Stimulated activated CD4-positive, alpha-beta T cell treated with anti-CD3 and anti-CD28 coated beads, Interleukin-15, amount 100 ng/mL, for 24 hours (primary cell): ENCODE data around the gene NSMF.

Source experiments
- DNase-seq: peaks from one replicate; pipeline ENCODE4 v3.0.0-alpha.2; 2020

NSMF gene, protein sequence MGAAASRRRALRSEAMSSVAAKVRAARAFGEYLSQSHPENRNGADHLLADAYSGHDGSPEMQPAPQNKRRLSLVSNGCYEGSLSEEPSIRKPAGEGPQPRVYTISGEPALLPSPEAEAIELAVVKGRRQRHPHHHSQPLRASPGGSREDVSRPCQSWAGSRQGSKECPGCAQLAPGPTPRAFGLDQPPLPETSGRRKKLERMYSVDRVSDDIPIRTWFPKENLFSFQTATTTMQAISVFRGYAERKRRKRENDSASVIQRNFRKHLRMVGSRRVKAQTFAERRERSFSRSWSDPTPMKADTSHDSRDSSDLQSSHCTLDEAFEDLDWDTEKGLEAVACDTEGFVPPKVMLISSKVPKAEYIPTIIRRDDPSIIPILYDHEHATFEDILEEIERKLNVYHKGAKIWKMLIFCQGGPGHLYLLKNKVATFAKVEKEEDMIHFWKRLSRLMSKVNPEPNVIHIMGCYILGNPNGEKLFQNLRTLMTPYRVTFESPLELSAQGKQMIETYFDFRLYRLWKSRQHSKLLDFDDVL

DNA sequence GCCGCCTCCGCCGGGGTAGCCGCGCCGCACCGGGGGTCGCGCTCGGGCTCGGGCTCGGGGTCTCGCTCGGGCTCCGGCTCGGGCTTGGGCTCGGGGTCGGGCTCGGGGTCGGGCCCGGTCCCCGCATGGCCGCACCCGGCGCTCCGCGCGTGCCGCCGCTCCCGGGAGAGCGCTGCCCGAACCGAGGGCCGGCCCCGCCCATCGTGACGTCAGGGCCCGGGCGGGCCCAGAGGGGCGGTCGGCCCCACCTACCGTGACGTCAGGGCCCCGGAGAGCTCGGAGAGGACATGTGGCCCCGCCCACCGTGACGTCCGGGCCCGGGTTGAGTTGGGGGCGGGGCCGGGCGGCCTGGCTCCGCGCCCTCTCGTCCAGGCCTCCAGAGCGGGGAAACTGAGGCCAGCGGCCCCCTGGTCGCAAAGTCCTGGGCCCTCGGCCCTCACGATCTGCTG lies at the start of gene NSMF:
Gene NSMF (minus strand): TSS at position 183 of the 449 bp plus-strand sequence. CDS start 232 bp downstream, outside the sequence.
- DNase-seq, result peak; percentile 96

GRCh38 chr9:137506702-137507171 lies 47.6 kb upstream of the NSMF start:
- no peak for DNase-seq

- DNase-seq, result no peak
Observed at GRCh38 chr9:137506274-137506673, 47.1 kb upstream of the NSMF start.

DNA sequence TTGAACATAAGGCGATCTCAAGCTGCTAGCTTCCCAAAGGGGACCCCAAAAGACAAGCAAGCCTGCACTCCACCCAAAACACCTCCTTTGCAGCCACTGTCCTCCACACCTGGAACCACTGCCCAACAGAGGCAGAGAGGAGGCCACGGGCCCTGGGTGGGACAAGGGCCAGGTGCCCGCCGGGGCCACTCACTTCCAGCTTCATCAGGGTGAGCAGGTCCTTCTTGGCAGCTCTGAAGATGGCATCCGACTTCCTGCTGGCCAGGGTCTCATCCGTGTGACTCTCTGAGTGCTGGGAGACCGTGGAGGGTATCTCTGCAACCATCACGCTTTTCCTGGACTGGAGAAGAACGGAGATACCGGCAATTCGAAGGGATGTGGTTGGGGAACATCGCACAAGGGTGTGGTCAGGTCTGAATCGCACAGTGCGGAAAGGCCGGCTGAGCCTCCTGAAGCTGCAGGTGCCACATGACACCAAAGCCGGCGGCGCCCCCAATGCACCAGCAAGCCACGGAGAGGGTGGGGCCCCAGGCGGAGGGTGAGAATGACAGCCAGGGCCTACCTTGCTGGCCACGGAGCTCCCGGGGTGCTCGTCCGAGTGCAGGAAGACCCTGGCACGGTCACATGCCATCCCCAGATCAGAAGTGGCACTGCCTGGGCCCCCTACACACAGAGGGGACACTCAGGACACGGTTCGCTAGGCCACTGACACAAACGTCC lies 46.4 kb upstream of the NSMF start:
- no peak for DNase-seq

- no peak for DNase-seq
Observed at GRCh38 chr9:137504432-137504777, 45.3 kb upstream of the NSMF start.

GRCh38 chr9:137502008-137502911 lies 43.1 kb upstream of the NSMF start:
- no peak for DNase-seq

DNA sequence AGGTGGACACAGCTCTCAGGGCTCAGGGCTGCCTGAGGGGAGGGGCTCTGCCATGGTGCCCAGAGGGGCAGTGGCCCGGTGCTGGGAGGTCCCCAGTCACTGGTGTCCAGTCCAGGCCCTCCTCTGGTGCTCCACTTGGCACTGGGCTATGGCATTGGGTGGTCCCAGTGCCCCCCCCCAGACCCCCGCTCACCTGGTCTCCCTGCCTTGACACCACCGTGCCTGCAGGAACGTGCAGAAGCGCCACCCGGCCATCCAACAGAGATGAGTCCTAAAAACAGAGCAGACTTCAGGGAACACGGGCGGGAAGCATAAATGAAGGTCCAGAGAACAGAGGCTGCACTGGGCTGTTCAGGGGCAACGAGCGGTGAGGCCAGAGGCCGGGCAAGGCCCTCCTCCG lies 42.3 kb upstream of the NSMF start:
- no peak for DNase-seq

- DNase-seq, result no peak
Observed at GRCh38 chr9:137500666-137501397, 41.7 kb upstream of the NSMF start.

- no peak for DNase-seq
Observed at GRCh38 chr9:137499858-137500661, 40.9 kb upstream of the NSMF start.

DNA sequence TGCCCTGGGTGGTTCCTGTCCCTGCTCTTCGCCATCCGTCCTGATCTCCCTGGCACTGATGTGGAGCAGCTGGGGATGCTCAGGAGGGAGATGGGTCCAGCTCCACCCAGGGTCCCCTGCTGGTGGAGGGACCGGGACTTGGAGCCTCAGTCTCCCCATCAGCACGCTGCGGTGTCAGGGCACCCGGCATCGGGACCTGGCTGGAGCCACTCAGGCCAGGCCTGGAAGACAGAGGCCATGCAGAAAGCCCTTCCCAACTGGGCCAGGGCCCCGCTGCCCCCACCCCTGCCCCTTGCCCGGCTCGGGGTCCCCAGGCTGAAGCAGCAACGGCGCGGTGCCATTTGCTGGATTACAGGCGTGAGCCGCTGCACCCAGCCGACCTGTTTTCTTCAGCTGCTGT lies 40.3 kb upstream of the NSMF start:
- no peak for DNase-seq

DNA sequence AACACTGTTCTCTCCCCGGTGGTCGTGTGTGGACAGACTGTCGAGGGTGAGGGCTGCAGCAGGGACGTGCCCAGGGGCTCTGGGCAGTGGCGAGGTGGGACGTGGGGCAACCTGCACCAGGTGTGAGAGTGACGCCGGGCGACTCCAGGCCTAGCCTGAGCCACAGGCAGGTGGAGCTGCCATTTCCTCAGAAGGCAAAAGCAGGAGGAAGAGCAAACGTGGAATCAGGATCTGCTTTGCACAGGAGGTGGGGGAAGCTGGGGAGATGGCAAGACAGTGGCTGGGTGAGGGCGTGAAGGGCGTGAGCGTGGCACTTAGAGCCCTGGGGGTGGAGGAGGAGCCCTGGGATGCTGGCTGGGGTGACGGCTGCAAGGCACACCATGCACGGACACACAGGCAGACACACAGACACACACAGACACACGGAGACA lies 39.6 kb upstream of the NSMF start:
- no peak for DNase-seq

DNA sequence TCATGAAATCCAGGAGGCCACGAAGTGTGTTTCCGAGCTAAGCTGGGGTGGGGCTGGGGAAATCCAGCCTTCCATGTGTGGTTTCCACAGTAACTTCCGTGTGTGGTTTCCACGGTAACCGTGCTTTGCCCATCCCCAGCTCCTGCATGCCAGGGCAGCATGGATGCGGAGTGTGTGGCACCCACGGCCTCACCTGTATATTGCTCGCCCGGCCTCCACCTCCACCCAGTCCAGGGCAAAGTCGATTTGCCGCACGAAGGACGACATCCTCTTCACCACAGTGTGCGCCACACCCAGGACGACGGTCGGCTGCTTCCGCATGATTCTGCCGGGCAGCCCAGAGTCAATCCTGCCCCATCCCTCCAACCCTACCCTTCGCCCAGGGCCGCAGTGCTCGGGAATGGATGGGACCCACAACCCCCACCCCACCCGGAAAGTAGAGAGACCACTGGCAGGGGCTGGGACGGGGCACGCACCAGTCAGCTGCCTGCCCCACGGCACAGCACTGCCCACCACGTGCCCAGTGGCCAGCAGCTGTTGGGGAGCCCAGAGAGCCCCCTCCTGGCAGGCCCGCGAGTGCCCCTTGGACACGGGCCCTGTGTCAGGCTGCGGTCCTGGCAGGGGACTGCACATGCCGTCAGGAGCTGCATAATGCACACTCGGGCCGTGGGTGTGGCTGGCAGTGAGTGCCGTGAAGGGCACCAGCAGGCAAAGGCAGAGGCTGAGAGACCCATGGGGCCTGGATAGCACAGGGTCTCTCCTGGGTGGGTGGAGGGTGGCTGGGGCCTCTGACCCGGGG lies 39.0 kb upstream of the NSMF start:
- DNase-seq, result no peak

- DNase-seq, result no peak
Observed at GRCh38 chr9:137496601-137497375, 37.7 kb upstream of the NSMF start.

DNA sequence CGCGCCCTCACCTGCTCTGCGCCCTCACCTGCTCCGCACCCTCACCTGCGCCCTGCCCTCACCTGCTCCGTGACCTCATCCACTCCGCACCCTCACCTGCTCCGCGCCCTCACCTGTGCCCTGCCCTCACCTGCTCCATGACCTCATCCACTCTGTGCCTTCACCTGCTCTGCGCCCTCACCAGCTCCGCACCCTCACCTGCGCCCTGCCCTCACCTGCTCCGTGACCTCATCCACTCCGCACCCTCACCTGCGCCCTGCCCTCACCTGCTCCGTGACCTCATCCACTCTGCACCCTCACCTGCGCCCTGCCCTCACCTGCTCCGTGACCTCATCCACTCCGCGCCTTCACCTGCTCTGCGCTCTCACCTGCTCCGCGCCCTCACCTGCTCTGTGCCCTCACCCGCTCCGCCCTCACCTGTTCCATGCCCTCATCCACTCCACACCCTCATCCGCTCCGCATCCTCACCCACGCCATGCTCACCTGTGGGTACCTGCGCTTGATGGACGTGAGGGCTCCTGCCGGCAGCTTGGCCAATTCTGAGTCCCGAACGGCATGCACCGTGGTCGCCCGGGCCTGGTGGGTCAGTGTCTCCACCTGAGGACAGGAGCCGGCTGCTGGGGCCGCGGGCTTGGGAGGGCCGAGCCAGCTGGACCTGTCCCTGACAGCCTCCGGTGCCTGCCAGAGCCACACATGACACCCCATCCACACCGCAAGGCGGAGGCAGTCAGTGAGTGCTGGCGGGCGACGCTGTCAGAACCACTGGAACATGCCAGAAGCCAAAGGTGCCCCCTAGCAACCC lies 35.6 kb upstream of the NSMF start:
- DNase-seq, result no peak

DNA sequence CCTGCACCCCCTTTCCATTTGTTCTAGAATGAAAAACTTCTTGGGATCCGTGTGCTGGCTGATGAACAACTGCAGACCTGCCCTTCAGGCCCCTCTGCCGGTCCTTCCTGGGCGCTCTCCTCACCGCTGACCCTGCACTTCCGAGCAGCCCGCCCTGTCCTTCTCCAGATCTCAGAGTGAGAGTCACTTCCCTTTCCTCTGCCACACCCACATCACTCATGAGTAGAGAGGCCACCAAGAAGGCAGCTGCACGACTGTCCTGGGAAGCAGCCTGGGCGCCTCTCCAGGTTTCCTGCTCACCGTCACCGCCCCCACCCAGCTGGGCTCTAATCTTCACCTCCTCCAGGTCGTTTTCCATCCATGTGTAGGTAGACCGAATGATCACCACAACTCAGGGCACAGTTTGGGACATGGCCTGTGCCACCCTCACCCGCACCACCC lies 35.0 kb upstream of the NSMF start:
- no peak for DNase-seq

DNA sequence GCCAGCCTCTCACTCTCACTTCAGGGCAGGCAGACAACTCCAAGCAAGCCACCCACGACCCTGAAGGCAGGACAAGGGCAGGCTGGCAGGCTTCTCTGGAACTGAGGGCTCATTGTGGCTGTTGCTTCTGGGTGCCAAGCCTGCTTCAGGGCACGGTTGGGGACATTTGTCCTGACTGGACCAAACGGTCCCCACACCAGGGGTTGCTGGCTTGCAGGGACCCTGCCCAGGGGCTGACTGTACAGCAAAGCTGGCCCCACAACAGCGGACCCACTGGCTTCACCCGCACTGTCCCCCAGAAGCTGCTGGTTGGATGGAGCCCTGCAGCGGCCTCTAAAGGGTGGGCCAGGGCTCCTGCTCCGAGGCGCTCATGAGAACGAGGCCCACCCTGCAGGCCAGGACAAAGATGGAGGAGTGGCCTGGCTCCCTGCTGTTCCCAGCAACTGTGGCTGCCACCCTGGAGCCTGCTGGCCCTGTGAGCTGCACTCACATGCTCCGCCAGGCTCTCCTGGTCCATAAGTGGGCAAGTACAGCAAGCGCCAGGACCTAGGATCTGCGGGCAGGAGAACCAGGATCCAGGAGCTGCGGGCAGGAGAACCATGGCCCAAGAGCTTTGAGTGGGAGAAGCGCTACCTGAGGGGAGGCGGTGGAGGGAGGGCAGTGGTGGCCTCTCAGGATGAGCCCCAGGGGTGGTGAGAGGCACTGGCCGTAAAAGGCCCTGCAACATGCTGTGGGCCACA lies 34.4 kb upstream of the NSMF start:
- no peak for DNase-seq

GRCh38 chr9:137492464-137493363 lies 33.6 kb upstream of the NSMF start:
- peak; percentile 34 for DNase-seq
